Stimulated activated CD4-positive, alpha-beta T cell treated with anti-CD3 and anti-CD28 coated beads, TNF-alpha, amount 100 ng/mL, for 1 hour (primary cell): Measurements from ENCODE around the gene CDC37L1.

Source experiments
- DNase-seq, 3 donors: peaks; one replicate each; pipeline ENCODE4 v3.0.0-alpha.2; 2020; ENCODE audit warnings: low read depth in 3 of 3, low spot score in 1 of 3

Gene CDC37L1

GRCh38 chr9:4713849-4714248 lies 34.5 kb downstream of the CDC37L1 start:
- DNase-seq, result no peak

- no peak for DNase-seq
These were observed 35.1 kb downstream of the CDC37L1 start for GRCh38 chr9:4714266-4715016.

GRCh38 chr9:4716163-4716562 lies 36.8 kb downstream of the CDC37L1 start:
- DNase-seq, result no peak

- no peak for DNase-seq
These were observed 38.4 kb downstream of the CDC37L1 start for GRCh38 chr9:4717815-4718214.

GRCh38 chr9:4718911-4719310 lies 39.5 kb downstream of the CDC37L1 start:
- no peak for DNase-seq

- no peak for DNase-seq
These were observed 42.4 kb downstream of the CDC37L1 start for GRCh38 chr9:4721736-4722135.

- DNase-seq, result no peak
These were observed 46.5 kb downstream of the CDC37L1 start for GRCh38 chr9:4725706-4726442.

- DNase-seq, result no peak
These were observed 48.2 kb downstream of the CDC37L1 start for GRCh38 chr9:4727593-4727992.

- no peak for DNase-seq
These were observed 53.5 kb downstream of the CDC37L1 start for GRCh38 chr9:4732890-4733289.

GRCh38 chr9:4734150-4734549 lies 54.8 kb downstream of the CDC37L1 start:
- DNase-seq, result no peak

- no peak for DNase-seq
These were observed 59.7 kb downstream of the CDC37L1 start for GRCh38 chr9:4738866-4739586.

GRCh38 chr9:4739587-4740387 lies 60.4 kb downstream of the CDC37L1 start:
- no peak for DNase-seq

- no peak for DNase-seq
These were observed 60.9 kb downstream of the CDC37L1 start for GRCh38 chr9:4740388-4740637.

- peak; percentile 48 to 73 (median 64) for DNase-seq
These were observed 61.4 kb downstream of the CDC37L1 start, which contains the start of gene AK3 for GRCh38 chr9:4740638-4741364. AK3 (minus strand) TSS chr9:4741202; CDS start chr9:4741087, 115 bp downstream.

- no peak for DNase-seq
These were observed 62.2 kb downstream of the CDC37L1 start for GRCh38 chr9:4741365-4742089.

- no peak for DNase-seq
These were observed 62.9 kb downstream of the CDC37L1 start for GRCh38 chr9:4742246-4742645.

GRCh38 chr9:4743131-4743875 lies 63.9 kb downstream of the CDC37L1 start:
- no peak for DNase-seq

- DNase-seq, result no peak
These were observed 67.1 kb downstream of the CDC37L1 start for GRCh38 chr9:4746278-4747030.

GRCh38 chr9:4748612-4749011 lies 69.2 kb downstream of the CDC37L1 start:
- DNase-seq, result no peak
